Frontal cortex (tissue), 4 donors: ENCODE measurements around the gene ERC2. TPM values are rescaled to one million over a fixed set of nuclear protein-coding genes. Genes with fewer than 3 reads are reported as not detected.

Experiments used
- DNase-seq, 2 donors: peaks; one replicate each; pipeline ENCODE4 v3.0.0; 2012; ENCODE audit warnings: low spot score in 2 of 2
- FAIRE-seq: peaks from 2 replicates; lab custom pipeline; 2012; peaks lifted over from hg19 to GRCh38; lab: Jason Lieb, UNC
- total RNA-seq: library from RNA; depleted of rRNA; stranded (reverse); fragments of >200 nt; gene quantifications from one replicate; pipeline ENCODE4 v1.2.3, GENCODE V29; 2014
- donor health status: control.
- donor health status: control.
- donor health status: control.

The ERC2 gene
- total RNA-seq, 1 donor from 2014 or later: 77.9 TPM

DNA sequence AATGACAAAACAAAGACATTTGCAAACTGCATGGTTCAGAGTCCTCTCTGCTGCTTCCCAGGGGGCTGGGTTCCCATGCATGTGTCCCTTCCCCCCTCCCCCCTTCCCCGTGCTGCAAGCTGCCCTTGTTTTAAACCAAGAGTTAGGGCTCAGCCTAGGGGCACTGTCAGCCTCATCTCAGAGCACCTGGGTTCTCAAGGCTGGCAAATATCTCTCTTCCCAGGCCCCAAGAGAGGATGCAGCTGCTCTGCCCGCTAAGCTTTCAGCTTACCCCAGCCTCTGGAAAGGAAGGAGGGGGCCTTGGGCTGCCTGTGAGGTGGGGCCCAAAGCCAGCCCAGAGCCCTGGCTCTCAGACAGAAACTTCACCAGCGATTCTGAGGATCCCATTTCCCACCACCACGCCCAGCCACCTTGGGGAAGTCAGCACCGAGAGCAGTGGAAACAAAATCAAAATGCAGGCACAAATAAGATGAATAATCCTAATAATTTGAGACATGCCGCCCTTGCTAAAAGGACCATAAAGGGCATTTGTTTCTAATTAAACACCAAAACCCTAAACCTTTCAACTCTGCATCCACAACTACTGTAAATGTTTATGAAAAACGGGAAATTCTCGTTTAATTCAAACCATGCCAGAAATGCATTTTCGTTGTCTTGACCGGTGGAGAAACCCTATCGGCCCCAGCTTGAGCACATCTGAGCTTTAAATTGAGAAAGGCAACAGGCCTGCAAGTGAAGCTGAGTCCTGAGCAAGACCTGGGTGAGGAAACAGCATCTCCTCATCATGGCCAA, 913.4 kb downstream of the ERC2 start:
- FAIRE-seq (no peak), DNase-seq (no peak)

DNA sequence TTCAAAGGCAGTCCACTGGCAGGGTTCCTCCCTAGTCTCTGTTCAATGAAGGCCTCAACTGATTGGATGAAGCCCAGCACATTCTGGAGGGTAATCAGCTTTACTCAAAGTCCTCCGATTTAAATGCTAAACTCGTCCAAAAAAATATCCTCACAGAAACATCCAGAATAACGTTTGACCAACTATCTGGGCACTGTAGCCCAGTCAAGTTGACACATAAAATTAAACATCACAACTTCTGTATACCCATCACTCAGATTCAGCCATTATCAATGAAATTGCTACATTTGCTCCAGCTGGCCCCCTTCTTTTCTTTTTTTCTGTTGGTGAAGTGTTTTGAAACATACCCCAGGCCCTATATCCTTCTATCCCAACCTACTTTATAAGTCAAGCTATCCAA, 916.6 kb downstream of the ERC2 start:
- DNase-seq (no peak), FAIRE-seq (no peak)

DNA sequence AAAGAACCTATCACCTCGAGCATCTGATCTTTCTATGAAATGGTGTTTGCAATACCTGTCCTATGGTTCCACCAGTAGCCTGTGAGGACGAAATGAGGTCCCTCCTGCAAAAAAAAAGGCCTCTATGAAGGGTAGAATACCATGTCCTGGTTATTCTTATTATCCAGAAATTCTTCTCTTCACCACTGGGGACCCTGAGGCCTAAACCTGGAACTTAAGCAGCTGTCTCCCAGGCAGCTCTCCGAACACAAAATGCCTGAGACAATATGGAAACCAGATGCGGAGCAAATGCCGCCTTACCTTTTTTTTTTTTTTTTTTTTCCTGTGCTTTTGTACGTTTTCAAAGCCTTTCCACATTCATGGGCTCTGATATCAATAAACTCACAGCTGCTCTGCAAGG, 919.1 kb downstream of the ERC2 start:
- DNase-seq (no peak), FAIRE-seq (no peak)

DNA sequence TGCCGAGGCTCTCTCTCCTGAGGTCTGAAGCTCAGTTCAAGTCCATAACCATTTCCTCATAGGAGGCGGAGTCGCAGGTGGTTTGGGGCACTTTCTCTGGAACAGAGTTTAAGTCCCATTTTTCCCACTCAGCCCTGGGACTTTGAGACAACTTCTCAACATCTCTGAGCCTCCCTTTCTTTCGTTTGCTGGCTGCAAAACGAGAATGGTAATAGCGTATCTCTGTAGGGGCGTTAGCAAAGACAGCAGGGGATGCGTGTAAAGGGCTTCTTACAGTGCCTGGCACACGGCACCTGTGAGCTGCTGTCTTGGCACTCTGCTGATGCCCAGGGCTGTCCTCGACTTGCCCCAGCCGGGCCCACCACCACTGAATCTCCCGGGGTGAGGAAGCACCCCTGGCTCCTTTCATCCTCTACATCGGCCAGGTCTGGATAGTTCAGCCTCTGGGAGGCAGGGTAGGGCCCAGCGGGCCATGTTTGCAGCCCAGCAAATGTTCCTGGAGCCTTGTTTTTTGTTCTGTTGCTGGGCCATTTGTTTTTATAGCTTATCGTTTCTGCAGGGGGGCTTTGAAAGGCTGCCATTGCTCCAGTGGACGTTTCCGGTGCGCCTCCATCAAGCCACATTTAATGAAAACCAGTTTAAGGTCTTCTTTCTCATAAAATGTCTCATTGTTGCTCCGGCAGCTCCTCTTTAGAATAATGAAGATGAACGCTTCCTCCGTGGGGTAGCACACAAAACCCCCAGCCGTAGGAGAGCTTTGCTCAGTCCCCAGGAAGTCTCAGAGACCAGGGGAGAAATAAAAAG, 921.2 kb downstream of the ERC2 start:
- FAIRE-seq: no peak

DNA sequence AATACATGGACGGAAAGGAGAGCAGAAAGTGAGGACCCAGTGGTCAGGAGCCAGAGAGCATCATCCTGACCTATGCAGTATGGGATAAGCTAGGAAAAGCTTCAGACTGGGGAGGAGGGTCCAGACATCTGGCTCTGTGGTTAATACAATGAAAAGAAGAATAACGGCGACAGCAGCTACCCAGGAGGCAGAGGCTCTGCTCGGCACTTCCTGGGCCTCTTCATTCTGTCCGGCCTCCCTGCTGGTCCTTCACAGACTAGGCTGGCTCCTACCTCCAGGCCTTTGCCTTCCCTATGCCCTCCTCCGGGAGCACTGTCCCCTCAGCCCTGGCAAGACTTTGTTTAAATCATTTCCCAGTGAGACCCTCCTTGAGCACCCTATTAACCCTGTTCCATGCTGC, 922.3 kb downstream of the ERC2 start:
- no peak for DNase-seq
- no peak for FAIRE-seq

More for the DNA sequence above, 921.2 kb downstream of the ERC2 start:
- no peak for DNase-seq

DNA sequence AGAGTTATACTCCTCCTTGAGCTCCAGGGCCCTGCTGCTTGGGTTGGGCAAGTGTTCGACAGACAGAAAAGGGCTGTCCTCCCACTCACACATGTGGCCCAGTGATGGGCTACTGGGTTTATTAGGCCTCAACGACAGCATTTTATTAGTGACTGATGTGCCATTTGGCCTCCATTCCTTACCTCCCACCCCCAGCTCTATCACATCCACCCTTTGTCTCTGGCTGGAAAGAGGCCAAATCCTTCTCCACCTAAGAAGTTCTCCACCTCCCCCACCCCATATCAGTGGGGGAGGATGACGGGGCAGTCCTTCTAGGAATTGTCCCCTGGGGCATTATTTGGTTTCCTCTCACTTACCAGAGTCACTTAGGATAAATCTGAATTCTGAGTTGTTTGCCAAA, 924.0 kb downstream of the ERC2 start:
- DNase-seq: no peak
- no peak for FAIRE-seq

DNA sequence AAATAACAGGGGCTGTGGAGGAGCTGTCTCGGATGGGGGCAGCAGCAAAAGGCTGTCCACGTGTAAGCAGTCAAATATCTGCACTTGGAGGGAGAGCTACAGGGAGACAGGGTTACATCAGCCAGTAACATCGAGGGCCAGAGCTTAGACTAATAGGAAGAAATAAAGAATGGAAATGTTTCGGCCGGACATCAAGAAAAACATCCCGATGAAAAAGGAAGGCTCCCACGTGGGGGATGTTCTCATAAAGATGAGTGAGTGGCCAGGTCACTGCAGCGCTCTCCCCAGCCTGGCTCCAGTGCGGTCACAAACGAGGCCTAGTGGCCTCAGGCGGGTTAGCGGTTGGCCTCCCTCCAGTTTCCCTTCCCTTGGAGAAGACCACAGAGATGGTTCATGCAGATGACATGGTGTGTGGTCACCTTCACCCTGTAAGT, 925.1 kb downstream of the ERC2 start:
- FAIRE-seq: no peak
- no peak for DNase-seq

DNA sequence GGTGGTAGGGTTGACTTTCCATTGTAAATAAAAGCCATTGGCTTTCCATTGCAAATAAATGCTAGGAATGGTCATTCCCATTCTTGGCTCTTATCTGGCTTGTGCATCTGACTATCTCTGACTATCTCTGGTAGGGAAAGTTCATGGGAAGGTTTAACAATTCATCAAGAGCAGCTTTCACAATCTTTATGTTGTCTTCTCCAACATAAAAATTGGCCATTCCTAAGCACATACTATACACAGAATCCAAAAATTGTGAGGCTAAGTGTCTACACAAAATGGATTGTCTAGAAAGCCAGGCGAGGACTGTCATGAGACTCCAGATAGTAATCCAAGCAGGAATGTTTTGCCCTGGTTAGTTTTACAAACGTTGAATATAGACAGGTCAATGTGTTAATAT, 926.8 kb downstream of the ERC2 start:
- FAIRE-seq (no peak), DNase-seq (no peak)

DNA sequence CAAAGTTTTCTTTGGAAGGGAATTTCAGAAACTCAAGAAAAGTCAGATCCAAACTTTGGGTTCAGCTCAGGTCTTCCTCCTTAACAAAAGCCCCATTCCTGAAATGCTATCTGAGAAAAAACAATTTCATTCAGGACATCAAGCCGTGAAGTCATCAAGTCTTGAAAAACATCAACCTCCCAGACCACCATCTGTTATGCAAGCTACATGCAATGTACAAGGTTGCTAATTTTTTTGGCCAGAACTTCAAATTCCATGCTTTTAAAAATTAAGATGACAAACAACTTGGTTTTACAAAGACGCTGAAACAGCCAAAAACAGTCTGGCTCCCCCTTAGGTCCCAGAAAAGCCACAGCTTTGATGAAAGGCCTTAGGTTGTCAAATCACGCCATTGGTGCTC, 927.3 kb downstream of the ERC2 start:
- DNase-seq: no peak
- FAIRE-seq: no peak

DNA sequence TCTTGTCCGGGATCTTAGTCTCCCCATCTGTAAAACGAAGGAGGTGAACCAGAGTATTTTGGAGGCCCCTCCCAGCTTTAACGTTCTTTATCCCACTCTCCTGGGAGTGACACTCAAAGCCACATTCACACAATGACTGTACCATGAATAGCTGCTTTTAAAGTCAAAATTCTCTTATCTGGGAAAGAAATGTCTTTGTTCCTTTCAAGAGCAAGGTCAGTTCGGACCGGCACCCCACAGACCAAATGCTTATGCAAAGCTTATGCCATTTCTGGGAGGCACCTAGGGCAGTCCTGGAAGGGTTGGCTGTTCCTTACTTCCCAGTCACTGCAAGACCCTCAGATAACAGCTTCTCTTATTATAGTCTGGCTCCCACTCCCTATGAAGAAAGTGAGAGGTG, 927.7 kb downstream of the ERC2 start:
- no peak for FAIRE-seq
- no peak for DNase-seq

DNA sequence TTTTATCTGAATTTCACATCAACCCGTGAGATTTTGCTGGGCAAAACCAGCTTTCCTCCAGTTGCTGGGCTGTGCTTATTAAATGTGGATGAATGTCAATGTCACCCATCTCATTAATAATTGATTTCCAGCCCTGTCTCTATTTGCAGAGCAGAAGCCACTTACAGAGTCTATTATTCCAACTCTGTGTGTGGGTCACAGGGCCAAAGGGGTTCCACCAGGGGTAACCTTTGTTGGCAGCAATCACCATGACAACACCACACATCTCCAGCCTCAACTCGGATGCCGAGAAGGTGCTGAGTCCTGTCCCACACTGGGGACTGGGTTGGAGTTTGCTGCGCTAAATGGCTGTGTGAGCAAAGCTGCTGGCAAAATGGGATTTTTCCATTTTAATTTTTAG, 930.1 kb downstream of the ERC2 start:
- FAIRE-seq (no peak), DNase-seq (no peak)

DNA sequence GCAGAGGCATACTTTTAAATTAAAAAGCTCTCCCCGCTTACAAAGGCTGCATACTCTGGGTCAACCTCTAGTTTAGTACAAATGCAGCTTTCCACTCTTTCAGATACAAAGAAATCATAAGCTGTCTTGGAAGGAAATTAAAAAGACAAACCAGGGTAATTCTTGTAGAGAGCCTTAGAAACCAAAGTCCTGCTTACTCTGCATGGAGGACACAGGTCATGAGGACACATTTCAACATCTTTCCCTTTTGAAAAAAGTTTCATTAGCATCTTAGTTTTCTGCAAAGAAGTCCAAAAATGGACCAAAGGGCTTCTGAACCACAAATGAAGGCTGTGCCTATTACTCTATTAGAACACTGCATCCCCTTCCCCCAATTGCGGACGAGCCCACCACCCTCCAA, 930.7 kb downstream of the ERC2 start:
- DNase-seq: no peak
- no peak for FAIRE-seq

DNA sequence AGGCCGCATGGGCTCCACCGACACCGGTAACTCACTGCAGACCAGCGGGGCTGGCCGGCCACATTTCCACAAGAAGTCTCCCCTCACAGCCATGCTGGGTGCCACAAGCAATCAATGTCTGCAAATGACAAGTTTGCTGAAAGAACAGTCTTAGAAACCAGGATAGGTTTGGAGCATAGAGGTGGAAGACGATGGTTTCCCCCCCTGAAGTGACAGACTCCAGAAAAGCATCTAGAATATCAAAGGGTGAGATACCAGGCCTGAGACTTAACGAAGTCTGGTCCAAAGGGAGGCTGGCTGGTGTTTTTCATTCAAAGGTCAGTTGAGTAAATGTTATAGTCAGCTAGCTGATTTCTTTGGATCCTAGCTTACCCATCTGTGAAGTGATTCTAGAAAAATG, 931.1 kb downstream of the ERC2 start:
- no peak for FAIRE-seq
- DNase-seq: no peak

DNA sequence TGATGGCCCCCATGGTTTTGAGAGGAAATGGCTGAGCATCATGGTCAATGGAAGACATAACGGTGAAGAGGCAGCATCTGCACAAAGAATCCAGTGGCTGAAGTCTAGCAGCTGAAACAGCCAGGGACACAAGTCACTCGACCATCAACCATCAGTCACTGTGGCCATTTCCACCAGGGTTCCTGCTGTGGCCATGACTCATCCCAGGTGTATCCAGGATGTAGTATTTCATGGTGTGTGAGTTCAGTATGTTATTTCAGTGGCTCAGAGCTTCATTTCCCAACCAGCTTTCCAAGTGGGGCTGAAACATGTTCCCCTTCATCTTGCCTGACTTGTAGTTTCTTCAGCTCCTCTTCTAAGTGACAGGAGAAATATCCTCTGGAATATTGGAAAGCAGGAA, 933.4 kb downstream of the ERC2 start:
- no peak for FAIRE-seq

DNA sequence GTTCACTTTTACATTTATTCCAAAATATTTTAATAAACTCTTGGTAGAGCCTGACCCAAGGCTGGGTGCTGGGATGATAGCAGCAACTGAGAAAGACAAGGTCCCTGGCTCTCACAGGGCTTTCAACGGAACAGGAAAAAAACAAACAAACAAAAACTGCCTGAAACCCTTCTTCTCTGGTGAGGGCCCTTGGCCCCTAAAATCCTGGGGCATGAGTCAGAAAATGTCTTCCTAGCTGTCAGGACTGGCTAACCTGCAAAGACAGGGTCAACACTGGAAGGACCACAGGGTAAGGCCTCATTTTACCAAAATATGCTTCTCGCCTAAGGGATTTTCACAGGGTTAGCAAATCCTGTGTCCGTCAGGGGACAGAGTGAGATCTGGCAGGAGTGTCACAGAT, 935.5 kb downstream of the ERC2 start:
- FAIRE-seq (no peak), DNase-seq (no peak)

More for the DNA sequence above, 933.4 kb downstream of the ERC2 start:
- DNase-seq: no peak

DNA sequence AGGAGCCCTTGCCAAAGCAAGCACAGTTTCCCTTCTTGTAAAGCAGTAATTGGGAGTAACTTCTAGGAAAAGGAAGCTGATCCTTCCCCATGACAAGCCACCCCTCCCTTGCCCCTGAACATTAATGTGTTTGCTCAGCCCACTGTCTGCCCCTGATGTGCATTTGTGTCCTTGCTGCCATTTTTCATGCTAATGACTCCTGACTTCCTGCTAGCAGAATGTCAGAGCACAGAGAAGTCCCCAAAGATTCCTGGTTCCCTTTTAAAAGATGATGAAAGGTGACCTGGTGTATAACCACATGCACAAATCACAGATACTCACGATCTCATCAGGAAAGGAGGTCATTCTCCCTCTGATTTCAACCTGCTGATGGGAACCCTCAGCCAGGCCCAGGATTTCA, 936.9 kb downstream of the ERC2 start:
- FAIRE-seq: no peak
- no peak for DNase-seq

DNA sequence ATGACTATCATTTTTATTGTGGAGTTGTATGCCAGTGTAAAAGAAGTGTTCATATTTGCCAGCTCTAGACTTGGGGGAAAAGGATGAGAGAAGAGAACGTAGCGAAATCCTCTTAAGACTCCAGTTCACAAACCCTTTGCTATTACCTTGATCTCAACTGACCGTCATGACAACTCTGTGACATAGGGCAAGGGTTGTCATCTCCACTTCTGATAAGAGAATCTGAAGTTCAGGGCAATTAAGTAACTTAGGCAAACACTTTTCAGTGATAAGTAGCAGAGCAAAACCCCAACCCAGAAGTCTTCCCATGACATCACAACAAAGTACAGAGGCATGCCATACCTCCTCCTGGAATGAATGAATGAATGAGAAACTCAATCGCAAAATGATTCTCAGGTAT, 940.9 kb downstream of the ERC2 start:
- FAIRE-seq (no peak), DNase-seq (no peak)

DNA sequence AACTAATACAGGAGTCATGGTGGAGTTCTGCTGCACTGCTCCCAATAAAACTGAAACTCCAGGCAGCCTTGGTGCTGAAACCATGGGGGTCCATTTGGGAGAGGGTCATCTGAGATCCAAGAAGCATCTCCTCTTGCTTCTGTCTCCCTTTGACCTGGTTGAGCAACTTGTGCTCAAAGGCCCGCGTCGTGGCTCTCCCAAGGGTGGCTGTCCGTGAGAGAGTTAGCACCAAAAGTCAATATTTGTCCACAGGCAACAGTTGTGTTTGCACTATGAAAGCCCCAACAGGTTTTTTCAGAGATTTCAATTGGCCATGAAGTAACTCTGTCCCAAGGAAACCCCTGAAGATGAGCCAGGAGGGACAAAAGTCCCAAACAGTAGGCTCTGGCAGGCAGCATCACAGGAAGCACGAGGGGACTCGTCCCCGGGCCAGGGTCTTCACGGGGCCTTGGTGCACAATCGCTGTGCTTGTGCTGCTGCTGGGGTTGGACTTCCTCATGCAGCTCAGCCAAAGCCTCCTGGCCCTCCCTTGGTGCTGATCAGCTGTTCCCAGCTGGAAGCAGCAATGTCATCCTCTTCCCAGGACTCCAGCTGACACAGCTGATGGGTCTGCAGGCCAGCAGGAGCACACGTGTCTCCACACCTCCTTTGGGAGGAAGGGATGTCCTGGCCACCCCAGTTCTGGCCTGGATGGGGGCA, 941.8 kb downstream of the ERC2 start:
- FAIRE-seq: no peak
- DNase-seq: no peak

DNA sequence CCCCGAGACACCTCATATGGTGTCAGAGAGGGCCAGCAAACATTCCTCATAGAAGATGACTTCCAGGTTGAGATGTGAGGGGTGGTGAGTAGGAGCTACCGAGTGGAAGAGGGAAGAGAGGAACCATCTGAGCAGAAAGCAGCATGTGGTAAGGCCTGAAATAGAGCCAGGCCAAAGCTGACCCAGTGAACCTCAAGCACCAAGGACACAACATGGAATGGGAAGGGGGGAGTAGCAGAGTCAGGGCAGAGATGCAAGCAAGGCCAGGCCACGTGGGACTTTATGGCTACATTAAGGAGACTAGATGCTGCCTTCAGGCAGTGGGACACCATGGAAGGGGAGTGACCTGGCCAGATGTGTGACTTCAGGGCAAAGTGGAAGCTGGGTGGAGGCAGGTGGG, 942.8 kb downstream of the ERC2 start:
- no peak for FAIRE-seq

DNA sequence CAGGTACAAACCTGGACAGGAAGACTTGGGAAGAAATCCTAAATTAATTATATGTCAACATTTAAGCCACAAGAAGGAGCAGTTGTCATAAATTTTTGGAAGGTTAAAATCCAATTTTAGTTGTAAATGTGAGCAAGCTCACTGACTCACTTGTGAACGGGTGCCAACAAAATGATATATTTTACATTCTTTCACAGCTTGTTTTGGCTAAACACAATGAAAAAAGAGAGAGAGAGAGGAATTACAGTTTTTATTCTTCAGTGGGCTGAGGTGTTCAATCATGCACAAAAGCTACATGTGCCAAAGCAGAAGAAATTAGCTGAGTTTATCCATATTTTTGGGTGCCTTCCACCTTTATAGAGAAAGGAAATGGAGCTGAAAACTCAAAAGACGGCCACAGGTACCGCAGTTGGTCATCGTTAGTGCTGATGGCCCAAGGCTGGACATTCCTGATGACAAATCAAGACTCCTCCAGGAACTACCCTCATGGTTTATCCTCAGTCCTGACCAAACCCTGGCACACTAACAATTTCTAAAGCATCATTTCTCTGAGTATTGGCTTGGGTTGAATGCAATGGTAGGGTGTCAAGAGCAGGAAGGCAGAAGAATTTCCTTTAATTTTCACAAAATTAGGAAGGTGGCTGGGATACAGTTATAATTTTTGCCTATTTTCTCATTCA, 943.6 kb downstream of the ERC2 start:
- peak in 1 of 2 donors; percentile 25 for DNase-seq
- no peak for FAIRE-seq

More for the DNA sequence above, 942.8 kb downstream of the ERC2 start:
- DNase-seq: no peak
